Activated T-helper 2 cell treated with anti-CD3 and anti-CD28 coated beads, Interferon-gamma antibody, Interleukin-2, Interleukin-4, amounts not matched to agents 10 μg/mL and 5 μg/mL and 100 μg/mL, durations not matched to agents 14 hours and 24 hours and 36 hours (primary cell): ENCODE measurements around the gene NVL. TPM values are rescaled to one million over a fixed set of nuclear protein-coding genes. Genes with fewer than 3 reads are reported as not detected.

Source experiments
- total RNA-seq: library from RNA; stranded (reverse); gene quantifications from 2 replicates; pipeline ENCODE4 v1.2.3, GENCODE V29; 2022

The NVL gene
- total RNA-seq, 1 donor from 2014 or later = 39.0 TPM

Other genes starting within 250 kb of the NVL start
- 22.9 and 24.3 TPM in 2 replicates for gene FBXO28, start 216.1 kb downstream of the NVL start, total RNA-seq
- 49.7 and 51.1 TPM in 2 replicates for gene DEGS1, start 146.9 kb downstream of the NVL start, total RNA-seq
- gene CNIH4, start 26.7 kb upstream of the NVL start, total RNA-seq = 60.2 and 60.7 TPM in 2 replicates
- gene WDR26, start 104.6 kb upstream of the NVL start, total RNA-seq = 80.5 and 82.0 TPM in 2 replicates